Suppressor macrophage treated with lipopolysaccharide for 1 hour (primary cell): ENCODE measurements around the gene SDE2.
"Not testable (repeated sequence)": the region's sequence is repeated elsewhere in the genome, so short reads cannot be mapped to it uniquely, and the experiment has no call there.

ENCODE experiments used
- DNase-seq, 3 donors: peaks; one replicate each; pipeline ENCODE4 v3.0.0-alpha.2; 2020 to 2022

SDE2 gene

GRCh38 chr1:226004396-226004795 lies 5.3 kb upstream of the SDE2 start:
- no peak for DNase-seq

- DNase-seq: no peak
These were observed 4.5 kb upstream of the SDE2 start for GRCh38 chr1:226003502-226004170.

GRCh38 chr1:226002667-226003501 lies 3.7 kb upstream of the SDE2 start:
- DNase-seq: peak; percentile 66 to 81 (median 77)

- DNase-seq: peak; percentile 87 to 95 (median 89)
These were observed 3.0 kb upstream of the SDE2 start for GRCh38 chr1:226001963-226002666.

DNA sequence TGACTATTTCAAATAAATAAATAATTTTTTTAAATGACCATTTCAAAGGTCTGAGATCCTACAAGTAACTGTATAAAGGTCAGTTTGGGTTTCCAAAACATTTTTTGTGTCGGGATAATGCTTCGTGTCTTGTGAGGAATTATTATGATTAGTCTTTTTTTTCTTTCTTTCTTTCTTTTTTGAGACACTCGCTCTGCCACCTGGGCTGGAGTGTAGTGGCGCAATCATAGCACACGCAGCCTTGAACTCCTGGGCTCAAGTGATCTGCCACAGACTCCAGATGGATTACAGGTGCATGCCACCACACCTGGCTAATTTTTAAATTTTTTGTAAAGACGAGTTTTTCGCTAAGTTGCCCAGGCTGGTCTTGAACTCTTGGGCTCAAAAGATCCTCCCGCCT lies 1.9 kb upstream of the SDE2 start:
- DNase-seq: no peak

DNA sequence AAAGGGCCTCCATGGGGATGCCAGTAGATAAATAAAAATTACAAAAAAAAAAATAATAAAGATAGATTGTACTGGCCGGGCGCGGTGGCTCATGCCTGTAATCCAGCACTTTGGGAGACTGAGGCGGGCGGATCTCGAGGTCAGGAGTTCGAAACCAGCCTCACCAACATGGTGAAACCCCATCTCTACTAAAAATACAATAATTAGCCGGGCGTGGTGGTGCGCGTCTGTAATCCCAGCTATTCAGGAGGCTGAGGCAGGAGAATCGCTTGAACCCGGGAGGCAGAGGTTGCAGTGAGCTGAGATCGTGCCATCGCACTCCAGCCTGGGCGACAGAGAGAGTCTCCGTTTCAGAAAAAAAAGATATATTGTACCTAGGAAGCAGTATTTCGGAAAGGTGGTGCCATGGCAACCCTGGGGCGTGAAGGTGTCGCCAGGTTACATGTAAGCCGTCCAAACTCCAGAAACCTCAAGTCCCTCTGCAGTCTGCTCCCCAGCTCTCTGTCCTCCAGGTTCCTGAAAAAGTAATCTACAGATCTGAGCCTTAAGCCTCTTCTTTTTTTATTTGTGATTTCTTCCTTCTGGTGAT lies 1.4 kb upstream of the SDE2 start:
- DNase-seq: not testable (repeated sequence)

DNA sequence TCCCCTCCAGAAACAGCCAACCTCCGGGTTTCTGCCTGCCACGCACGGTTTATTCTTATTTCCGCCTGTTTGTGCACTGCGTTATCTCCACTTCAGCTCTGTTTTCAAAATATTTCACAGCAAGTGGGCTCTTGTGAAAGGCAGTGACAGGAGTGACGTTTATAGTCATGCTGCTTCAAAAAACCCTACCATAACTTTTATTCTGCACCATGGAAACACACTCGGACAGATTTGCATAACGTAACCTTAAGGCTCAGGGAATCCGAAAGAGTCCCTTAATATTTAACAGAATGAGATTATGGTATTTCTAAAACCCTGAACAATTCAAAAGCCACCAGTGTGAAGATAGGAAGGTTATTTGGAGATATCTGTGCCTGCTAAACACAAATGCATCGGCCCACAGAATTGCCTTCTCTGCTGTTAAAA lies 782 bp upstream of the SDE2 start:
- DNase-seq: peak; percentile 72 to 89 (median 73)

DNA sequence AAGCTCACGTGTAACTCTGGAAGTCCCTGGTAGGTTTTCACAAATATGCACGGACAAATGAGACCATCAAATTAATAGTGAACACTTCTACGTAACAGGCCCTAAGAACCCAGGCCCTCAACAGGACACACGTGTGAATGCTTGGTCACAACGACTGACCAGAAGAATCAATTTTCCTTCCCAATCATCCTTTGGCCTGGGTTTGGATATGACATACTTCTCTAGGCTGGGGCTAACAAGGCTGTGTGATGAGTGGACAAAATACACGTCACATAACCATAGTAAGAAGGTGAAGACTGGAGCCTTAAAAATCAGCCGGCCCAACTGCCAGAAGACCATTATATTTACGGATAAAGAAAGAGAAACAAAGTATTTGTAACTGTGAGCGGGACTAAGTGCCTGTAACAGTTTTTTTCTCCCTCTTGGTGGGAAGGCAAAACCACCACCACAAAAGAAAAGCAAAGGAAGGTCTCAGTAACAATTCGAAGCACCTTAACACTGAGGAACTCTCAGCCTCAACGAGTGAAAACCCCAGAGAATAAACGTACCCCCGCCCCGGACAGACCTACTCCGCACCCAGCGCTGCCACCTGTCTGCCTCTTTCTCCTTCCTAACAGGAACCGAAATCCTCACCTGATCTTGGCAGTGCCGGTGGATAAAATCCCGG lies 450 bp downstream of the SDE2 start:
- peak; percentile 18 to 59 (median 36) for DNase-seq

DNA sequence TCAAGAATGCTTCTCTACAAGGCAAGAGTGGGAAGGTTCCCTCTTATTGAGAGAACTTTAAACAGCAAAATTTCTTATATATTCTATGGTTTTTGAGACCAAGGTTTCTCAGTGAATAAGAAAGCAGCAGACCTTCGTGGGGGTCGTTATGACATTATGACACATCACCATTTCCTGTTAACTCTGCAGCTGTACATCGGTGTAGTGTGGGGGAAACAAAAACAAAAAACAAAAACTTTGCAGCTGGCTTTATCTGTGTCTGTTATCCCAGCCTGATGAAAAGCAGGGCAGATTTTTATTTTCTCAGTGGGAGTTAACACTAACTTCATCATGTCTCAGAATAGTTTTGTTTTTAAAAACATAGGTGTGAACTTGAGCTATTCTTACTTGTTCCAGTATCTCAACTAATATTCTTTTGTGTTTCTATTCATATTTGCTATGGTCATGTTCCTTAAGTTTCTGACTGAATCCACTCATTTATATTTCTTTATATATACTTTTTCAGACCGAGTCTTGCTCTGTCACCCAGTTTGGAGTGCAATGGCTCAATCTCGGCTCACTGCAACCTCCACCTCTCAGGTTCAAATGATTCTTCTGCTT lies 2.1 kb downstream of the SDE2 start:
- DNase-seq: peak in 1 of 3 donors; percentile 28

DNA sequence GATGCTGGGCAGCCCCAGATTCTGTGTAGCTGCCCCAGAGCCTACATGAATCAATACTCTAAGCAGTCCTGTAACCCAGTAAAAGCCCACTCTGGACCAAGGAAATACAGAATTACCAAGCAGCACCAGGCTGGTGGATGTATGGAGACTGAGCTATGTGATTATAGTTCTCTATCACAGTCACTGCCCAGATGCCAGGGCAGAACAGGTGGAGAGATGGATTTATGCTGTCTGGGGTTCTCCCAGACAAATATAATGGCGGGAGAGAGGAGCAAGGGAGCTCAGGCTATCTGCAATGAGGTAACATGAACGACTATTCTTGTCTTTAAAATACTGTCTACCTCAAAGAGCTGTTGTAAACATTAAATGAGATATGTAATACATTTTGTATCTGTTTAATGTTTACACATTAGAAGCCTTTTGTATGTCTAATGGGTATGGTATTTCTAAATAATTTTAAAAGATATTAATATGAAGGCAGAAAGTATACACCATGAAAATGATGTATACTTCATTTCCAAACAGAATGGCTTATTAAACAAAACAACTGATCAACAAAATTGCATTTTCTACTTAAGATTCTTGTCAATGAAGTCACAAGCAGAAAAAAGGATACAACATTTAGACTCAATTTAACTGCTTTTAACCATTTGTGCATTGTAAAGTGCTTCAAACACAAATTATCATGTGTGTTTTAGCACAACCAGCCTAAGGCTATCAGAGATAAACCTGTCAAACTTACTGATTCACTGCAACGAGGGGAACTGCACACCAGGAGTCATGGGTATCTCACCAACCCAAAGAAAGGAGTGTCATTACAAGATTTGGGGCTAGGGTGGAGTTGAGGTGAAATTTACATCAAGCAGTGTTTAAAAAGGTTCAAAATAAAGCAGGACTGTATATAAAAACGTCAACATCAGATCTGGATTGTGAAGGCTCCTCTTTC lies 3.0 kb downstream of the SDE2 start:
- no peak for DNase-seq

DNA sequence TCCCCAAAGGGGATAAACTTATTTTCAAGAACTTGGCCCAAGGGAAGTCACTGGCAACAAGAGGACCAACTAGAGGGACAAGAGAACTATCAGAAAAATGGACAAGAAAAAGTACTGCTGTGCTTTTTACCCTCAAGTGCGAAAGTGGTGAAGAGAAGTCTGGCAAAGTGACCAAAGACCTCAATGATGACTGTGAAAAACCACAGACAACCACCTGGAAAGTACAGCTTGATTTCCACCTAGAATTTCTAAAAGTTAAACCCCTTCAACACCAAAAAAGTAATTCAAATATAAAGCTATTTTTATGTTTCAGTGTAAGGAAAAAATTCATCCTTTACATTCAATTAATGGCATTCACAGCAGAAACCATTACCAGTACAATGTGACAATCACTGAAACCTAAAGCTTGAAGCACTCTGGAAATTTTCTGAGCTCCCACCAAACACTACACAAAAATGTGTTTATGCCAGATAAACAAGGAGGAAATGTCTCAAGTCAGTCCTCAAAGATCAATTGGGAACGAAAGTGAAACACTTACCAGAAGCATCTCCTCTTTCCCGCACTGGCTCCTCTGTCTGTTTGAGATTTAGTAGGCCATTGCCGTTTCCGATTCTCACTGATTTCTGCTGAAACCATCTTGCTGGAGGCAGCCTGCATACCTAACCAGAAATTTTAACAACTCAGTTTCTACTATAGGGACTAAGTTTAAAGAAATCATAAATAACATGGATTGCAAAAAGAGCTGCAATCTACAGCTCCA lies 8.3 kb downstream of the SDE2 start:
- no peak for DNase-seq

DNA sequence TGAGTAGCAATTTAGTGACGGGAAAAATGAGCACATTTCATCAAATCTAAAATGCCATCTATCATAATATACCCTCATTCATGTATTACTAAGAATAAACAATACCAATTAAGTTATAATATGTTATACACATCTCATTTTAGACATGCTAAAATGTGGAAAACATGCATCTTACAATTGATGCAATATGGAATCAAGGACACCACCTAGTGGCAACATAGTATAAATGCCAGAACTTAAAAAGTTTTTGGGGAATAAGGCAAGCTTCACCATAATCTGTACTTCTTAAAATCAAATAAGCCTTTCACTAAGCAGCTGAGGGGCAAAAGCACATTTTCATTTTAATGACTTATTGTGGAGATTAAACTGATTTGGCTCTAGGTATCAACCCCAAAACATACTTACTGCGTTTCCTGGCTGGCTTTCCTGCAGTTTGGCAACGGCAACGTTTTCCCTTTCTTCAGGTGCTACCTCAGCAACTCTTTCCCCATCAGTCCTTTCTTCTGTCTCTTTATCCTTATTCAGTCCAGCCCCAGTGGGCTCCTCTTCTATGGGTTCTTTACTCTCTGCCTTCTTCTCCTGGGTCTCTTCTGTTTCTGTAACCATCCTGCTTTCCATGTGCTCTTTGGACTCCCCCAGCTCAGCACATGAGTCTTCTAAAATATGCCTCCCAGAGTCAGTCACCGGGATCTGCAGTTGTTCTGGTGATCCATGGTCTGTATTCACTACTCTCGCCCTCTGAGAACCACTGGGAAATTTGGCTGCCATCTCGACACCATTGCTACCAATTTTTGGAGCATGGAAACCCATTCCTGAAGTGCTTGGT lies 11.4 kb downstream of the SDE2 start:
- peak; percentile 55 to 78 (median 76) for DNase-seq

DNA sequence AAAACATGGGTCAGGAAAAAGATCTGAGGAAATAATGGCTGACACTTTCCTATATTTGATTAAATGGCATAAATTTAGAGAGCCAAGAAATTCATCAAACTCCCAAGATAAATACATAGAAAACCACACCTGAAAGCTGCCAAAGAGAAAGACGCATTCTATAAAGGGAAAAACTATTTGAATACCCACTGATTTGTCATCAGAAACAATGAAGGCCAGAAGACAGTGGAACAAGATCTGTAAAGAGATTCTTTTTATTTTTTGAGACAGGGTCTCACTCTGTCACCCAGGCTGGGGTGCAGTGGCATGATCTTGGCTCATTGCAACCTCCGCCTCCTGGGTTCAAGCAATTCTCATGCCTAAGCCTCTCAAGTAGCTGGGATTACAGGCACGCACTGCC lies 17.4 kb downstream of the SDE2 start:
- no peak for DNase-seq

GRCh38 chr1:225980005-225980836 lies 18.9 kb downstream of the SDE2 start:
- DNase-seq: peak in 1 of 3 donors; percentile 35

- DNase-seq: no peak
These were observed 19.7 kb downstream of the SDE2 start for GRCh38 chr1:225979421-225979820.

DNA sequence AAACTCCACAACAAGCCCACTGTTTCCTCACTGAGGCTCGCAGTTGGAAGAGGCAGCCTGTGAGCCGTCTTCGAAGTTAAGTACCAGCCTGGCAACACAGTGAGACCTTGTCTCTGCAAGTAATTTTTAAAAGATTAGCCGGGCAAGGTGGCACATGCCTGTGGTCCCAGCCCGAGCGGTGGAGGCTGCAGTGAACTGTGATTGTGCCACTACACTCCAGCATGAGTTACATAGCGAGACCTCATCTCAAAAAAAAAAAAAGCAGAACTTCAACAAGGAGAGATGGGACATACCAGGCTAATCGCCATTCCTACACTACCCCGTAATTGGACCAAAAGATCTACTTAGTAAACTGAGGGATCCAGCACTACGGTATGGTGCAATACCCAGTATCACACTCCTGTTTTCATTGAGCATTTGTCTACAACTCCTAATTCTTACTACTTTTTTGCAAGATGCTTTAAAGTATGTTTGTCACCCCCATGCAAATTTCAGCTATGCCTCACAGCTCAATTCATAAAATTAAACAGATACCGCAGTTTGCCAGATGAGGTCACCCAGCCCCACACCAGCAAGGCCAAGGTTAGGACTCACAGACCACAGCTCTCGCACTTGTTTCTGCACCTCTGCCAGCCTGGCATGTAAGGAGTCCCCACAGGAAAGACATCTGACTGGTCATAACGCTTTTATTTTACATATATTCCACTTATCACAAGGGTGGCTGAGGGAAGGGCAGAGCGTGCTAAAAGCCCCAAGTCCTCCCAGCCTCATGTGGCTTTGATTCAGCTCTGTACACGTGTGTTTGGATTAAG lies 21.0 kb downstream of the SDE2 start:
- peak in 2 of 3 donors; percentile 18 to 23 for DNase-seq

- DNase-seq: not testable (repeated sequence)
These were observed 24.0 kb downstream of the SDE2 start for GRCh38 chr1:225975146-225975545.
